HCT116 (cell line): ENCODE measurements around the gene CCT5. TPM values are rescaled to one million over a fixed set of nuclear protein-coding genes. Genes with fewer than 3 reads are reported as not detected.

ENCODE experiments used
- ATAC-seq: fragments of 200-7000 bp; cut with Tn5 transposase; 2 replicates; pipeline ENCODE4 v1.9.1; 2020; ENCODE audit warnings: mild to moderate bottlenecking, moderate library complexity
- BruUV-seq: library from RNA; stranded (reverse); fragments of 400-500 nt; replicated peaks from 2 replicates; lab custom pipeline; 2021; lab: Mats Ljungman, UMichigan
- CTCF ChIA-PET: fragments of 300-600 bp; sonication (Branson Sonifier 250); formaldehyde crosslinking; loops from one replicate; lab custom pipeline; 2021; ENCODE audit warnings: antibody characterized with exemption; lab: Charles Lee
- POLR2A ChIA-PET: fragments of 300-600, 350-600 bp; sonication (Branson Sonifier 250); formaldehyde crosslinking; loops from one replicate; lab custom pipeline; 2021; ENCODE audit warnings: antibody characterized with exemption; lab: Charles Lee
- RAD21 ChIA-PET, 2 experiments: fragments of 300-600 bp; sonication (Branson Sonifier 250); formaldehyde crosslinking; loops; one replicate each; lab custom pipeline; 2023; ENCODE audit warnings: low total read pairs in 2 of 2; ENCODE audit not compliant: uncharacterized antibody in 2 of 2, unreplicated experiment in 2 of 2, low non-redundant PET in 1 of 2; lab: Charles Lee
- DNase-seq: peaks from one replicate; pipeline ENCODE4 v3.0.0-alpha.2; 2010; ENCODE audit warnings: low read depth, low spot score
- H2AFZ ChIP-seq: fragments of 200-600 bp; shearing (Covaris generic), sonication (generic); 2 replicates; pipeline ENCODE4 v1.6.1; 2017; ENCODE audit warnings: low read depth, mixed run types, mixed read lengths, antibody characterized with exemption, low read length; ENCODE audit not compliant: poor library complexity, severe bottlenecking
- H3K27ac ChIP-seq: 2 replicates; pipeline ENCODE4 v1.5.1; 2012; ENCODE audit warnings: low read depth, low read length
- H3K27me3 ChIP-seq: fragments of 200-600 bp; sonication (generic); 2 replicates; pipeline ENCODE4 v1.6.1; 2016; ENCODE audit warnings: mixed run types, low read length, mixed read lengths; ENCODE audit not compliant: insufficient read depth
- H3K36me3 ChIP-seq, 2 experiments: fragments of 200-500 bp in 1 of 2; fragments of 200-600 bp in 1 of 2; sonication (Bioruptor generic) in 1 of 2; sonication (generic) in 1 of 2; 2 replicates each; pipeline versions ENCODE4 v1.5.1 to v1.6.1; 2014 to 2016; ENCODE audit warnings: low read length in 2 of 2, inconsistent platforms in 1 of 2, mixed read lengths in 1 of 2, mixed run types in 1 of 2; ENCODE audit not compliant: insufficient read depth in 2 of 2, control insufficient read depth in 1 of 2
- H3K4me1 ChIP-seq, 2 experiments: fragments of 200-600 bp in 1 of 2; sonication (generic) in 1 of 2; 2 replicates each; pipeline versions ENCODE4 v1.5.1 to v1.6.1; 2012 to 2017; ENCODE audit warnings: low read length in 2 of 2, inconsistent platforms in 1 of 2, mild to moderate bottlenecking in 1 of 2, mixed read lengths in 1 of 2, mixed run types in 1 of 2, moderate library complexity in 1 of 2; ENCODE audit not compliant: insufficient read depth in 2 of 2, control insufficient read depth in 1 of 2
- H3K4me2 ChIP-seq: fragments of 200-600 bp; sonication (generic); 2 replicates; pipeline ENCODE4 v1.6.1; 2017; ENCODE audit warnings: mixed run types, low read length, mixed read lengths
- H3K4me3 ChIP-seq, 2 experiments: fragments of 200-600 bp in 1 of 2; sonication (generic) in 1 of 2; replicated peaks in 1 of 2; 2 replicates each; pipeline ENCODE4 v1.5.1; 2011 to 2016; ENCODE audit warnings: low read length in 2 of 2, control low read depth in 1 of 2, low read depth in 1 of 2, mild to moderate bottlenecking in 1 of 2, mixed read lengths in 1 of 2, mixed run types in 1 of 2
- H3K79me2 ChIP-seq: fragments of 200-600 bp; sonication (generic); 2 replicates; pipeline ENCODE4 v1.6.1; 2017; ENCODE audit warnings: mild to moderate bottlenecking, mixed run types, low read length, moderate library complexity, mixed read lengths; ENCODE audit not compliant: insufficient read depth
- H3K9ac ChIP-seq: fragments of 200-600 bp; sonication (generic); 2 replicates; pipeline ENCODE4 v1.6.1; 2016; ENCODE audit warnings: low read length, mixed read lengths
- H3K9me2 ChIP-seq: fragments of 200-600 bp; sonication (generic), shearing (Covaris generic); 2 replicates; pipeline ENCODE4 v1.6.1; 2017; ENCODE audit warnings: mixed run types, mild to moderate bottlenecking, moderate library complexity; ENCODE audit not compliant: insufficient read depth
- H3K9me3 ChIP-seq, 2 experiments: fragments of 200-500 bp in 1 of 2; fragments of 200-600 bp in 1 of 2; sonication (Bioruptor generic) in 1 of 2; sonication (generic) in 1 of 2; 2 replicates each; pipeline ENCODE4 v1.6.1; 2014 to 2017; ENCODE audit warnings: low read length in 2 of 2, mixed read lengths in 2 of 2, inconsistent platforms in 1 of 2, low read depth in 1 of 2, mild to moderate bottlenecking in 1 of 2, mixed run types in 1 of 2, moderate library complexity in 1 of 2; ENCODE audit not compliant: control insufficient read depth in 1 of 2, insufficient read depth in 1 of 2
- H4K20me1 ChIP-seq: fragments of 200-600 bp; sonication (generic), shearing (Covaris generic); 2 replicates; pipeline ENCODE4 v1.6.1; 2017; ENCODE audit warnings: mixed run types, mild to moderate bottlenecking, moderate library complexity; ENCODE audit not compliant: insufficient read depth
- EGR1 ChIP-seq: IDR thresholded peaks from 2 replicates; pipeline ENCODE4 v1.6.1; 2012; ENCODE audit warnings: low read depth
- EZH2phosphoT487 ChIP-seq: fragments of 200-600 bp; IDR thresholded peaks from 2 replicates; pipeline ENCODE4 v1.6.1; 2018; ENCODE audit warnings: antibody characterized with exemption, borderline replicate concordance
- FOSL1 ChIP-seq: IDR thresholded peaks from 2 replicates; pipeline ENCODE4 v1.6.1; 2012; ENCODE audit warnings: low read depth
- POLR2AphosphoS5 ChIP-seq: IDR thresholded peaks from 2 replicates; pipeline ENCODE4 v1.6.1; 2011; ENCODE audit warnings: mild to moderate bottlenecking, low read depth, low read length, moderate library complexity
- REST ChIP-seq: IDR thresholded peaks from 2 replicates; pipeline ENCODE4 v1.6.1; 2012; ENCODE audit warnings: low read depth
- SRF ChIP-seq: IDR thresholded peaks from 2 replicates; pipeline ENCODE4 v1.6.1; 2012; ENCODE audit warnings: low read depth
- ZFX ChIP-seq: fragments of 450-650 bp; IDR thresholded peaks from 2 replicates; pipeline ENCODE4 v1.6.1; 2017
- ZNF274 ChIP-seq: fragments of 200-500 bp; sonication (Bioruptor generic); IDR thresholded peaks from 2 replicates; pipeline ENCODE4 v1.6.1; 2014; ENCODE audit warnings: mild to moderate bottlenecking, low read depth, low read length, inconsistent platforms
- intact Hi-C: fragments of 100-400 bp; cut with micrococcal nuclease; formaldehyde crosslinking; loops from 2 replicates; pipeline ENCODE4 v1.10.0; 2022
- total RNA-seq: library from RNA; stranded (reverse); gene quantifications from one replicate; pipeline ENCODE4 v1.2.1, GENCODE V29; 2021; ENCODE audit not compliant: unreplicated experiment

Gene CCT5
- total RNA-seq, 1 experiment from 2014 or later = 489 TPM

- Histone ChIP-seq H4K20me1 (no peaks in the 10 kb centered on the region), H3K4me2 (no peak overlapping the region), H3K9ac (no peak overlapping the region), H3K9me3 (no peaks in the 10 kb centered on the region), H3K9me2 (no peaks in the 10 kb centered on the region), H3K4me1 (peaks cover 13 to 31% of the 10 kb centered on the region in 2 experiments), H2AFZ (no peak overlapping the region), H3K27me3 (no peaks in the 10 kb centered on the region), H3K4me3 (no peak overlapping the region), H3K79me2 (no peaks in the 10 kb centered on the region), H3K36me3 (no peaks in the 10 kb centered on the region), H3K27ac (no peak overlapping the region)
- ChIA-PET CTCF (no interaction called here), RAD21 (no interaction called here), POLR2A (no interaction called here)
- intact Hi-C loops = no loop called here
- no TSS peak for BruUV-seq
- ATAC-seq (no peak), DNase-seq (no peak)
- TF ChIP-seq FOSL1 = no peak
- no peak for TF ChIP-seq ZFX
- no peak for TF ChIP-seq SRF
- no peak for TF ChIP-seq ZNF274
- no peak for TF ChIP-seq EZH2phosphoT487
- no peak for TF ChIP-seq POLR2AphosphoS5
- TF ChIP-seq REST = no peak
- TF ChIP-seq EGR1 = no peak
Observed at GRCh38 chr5:10315201-10315600, 65.1 kb downstream of the CCT5 start.

Other genes with a start within 250 kb of the CCT5 start
- 19.0 TPM for gene ATPSCKMT, start 392 bp upstream of the CCT5 start, total RNA-seq
- 51.0 TPM for gene CMBL, start 57.6 kb downstream of the CCT5 start, total RNA-seq
- 144 TPM for gene MARCHF6, start 103.4 kb downstream of the CCT5 start, total RNA-seq
- 0.66 TPM for gene ROPN1L, start 191.6 kb downstream of the CCT5 start, total RNA-seq